ENCODE results near the gene SORBS2. TPM values are rescaled to one million over a fixed set of nuclear protein-coding genes. Genes with fewer than 3 reads are reported as not detected.

The SORBS2 gene
- total RNA-seq, 4 donors from 2014 or later = 17.4 to 40.8 (median 21.9) TPM

GRCh38 chr4:185847352-185848097 is 35.5 kb upstream of the SORBS2 start:
- no peak for DNase-seq (ENCODE audit: low spot score in 2 of 2)
- Histone ChIP-seq H3K4me1 (no peaks in the 10 kb centered on the region), H3K27ac (no peak overlapping the region), H3K4me3 (no peak overlapping the region), H3K27me3 (no peaks in the 10 kb centered on the region), H3K36me3 (no peaks in the 10 kb centered on the region), H3K9me3 (no peaks in the 10 kb centered on the region)
- TF ChIP-seq POLR2A (IDR thresholded peaks at IDR 0.05) = no peak
- no peak for TF ChIP-seq POLR2AphosphoS5 (IDR thresholded peaks at IDR 0.05)
- TF ChIP-seq EP300 (IDR thresholded peaks at IDR 0.05) = no peak
- TF ChIP-seq CTCF (IDR thresholded peaks at IDR 0.05) = no peak
- 55% methylated on average over 13 of the region's 13 CpGs for WGBS

GRCh38 chr4:185846505-185847150 is 34.6 kb upstream of the SORBS2 start:
- no peaks in the 10 kb centered on the region for H3K27me3 ChIP-seq
- 75% methylated on average over 5 of the region's 5 CpGs for WGBS
- no peaks in the 10 kb centered on the region for H3K4me1 ChIP-seq
- TF ChIP-seq CTCF (IDR thresholded peaks at IDR 0.05) (no peak), EP300 (IDR thresholded peaks at IDR 0.05) (no peak), POLR2AphosphoS5 (IDR thresholded peaks at IDR 0.05) (no peak)
- no peaks in the 10 kb centered on the region for H3K36me3 ChIP-seq
- no peak overlapping the region for H3K27ac ChIP-seq
- no peak for DNase-seq (ENCODE audit: low spot score in 2 of 2)
- no peak overlapping the region for H3K4me3 ChIP-seq
- H3K9me3 ChIP-seq = no peaks in the 10 kb centered on the region

DNA sequence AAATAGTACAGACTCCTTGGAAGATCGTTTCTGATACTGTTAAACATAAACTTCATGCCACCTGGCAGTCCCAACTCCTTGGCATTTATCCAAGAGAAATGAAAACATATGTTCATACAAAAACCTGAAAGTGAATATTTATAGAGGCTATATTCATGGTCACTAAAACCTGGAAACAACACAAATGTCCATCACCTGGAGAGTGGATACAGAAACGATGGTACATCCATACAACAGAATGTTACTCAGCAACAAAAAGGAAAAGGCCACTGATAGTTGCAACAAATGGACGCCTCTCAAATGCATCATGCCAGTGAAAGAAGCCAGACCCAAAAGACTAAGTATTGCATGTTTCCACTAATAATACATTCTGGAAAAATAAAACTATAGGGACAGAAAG is 34.0 kb upstream of the SORBS2 start:
- 72% methylated on average over 3 of the region's 3 CpGs for WGBS

DNA sequence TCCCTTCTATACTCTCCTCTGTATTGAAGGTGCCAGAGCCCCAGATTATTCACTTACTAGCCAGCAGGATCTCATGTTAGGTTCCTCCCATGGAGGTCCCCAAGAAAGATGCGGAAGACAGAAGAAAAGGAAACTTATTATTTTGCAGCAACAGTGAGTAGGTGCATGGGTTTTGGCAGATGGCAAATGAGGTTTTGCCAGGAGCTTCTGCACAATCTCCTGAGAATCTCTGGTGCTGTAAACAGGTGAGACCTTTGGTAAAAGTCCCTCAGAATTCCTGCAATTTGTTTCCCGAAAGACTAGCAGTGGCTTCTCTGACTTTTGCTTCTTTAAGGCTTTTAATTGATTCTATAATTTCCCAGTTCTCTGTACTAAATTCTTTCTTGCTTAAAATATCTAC is 29.5 kb upstream of the SORBS2 start:
- no peak for TF ChIP-seq CTCF (IDR thresholded peaks at IDR 0.05)
- no peak for TF ChIP-seq POLR2A (IDR thresholded peaks at IDR 0.05)
- no peak for TF ChIP-seq EP300 (IDR thresholded peaks at IDR 0.05)
- no peak for TF ChIP-seq POLR2AphosphoS5 (IDR thresholded peaks at IDR 0.05)
- Histone ChIP-seq H3K27me3 (no peaks in the 10 kb centered on the region), H3K36me3 (no peaks in the 10 kb centered on the region), H3K9me3 (no peaks in the 10 kb centered on the region), H3K4me3 (no peak overlapping the region), H3K27ac (no peak overlapping the region), H3K4me1 (peaks cover 17% of the 10 kb centered on the region)
- DNase-seq (ENCODE audit: low spot score in 2 of 2) = no peak
- 97% methylated on average over 2 of the region's 2 CpGs for WGBS

More for the DNA sequence above, 34.0 kb upstream of the SORBS2 start:
- no peak overlapping the region for H3K4me3 ChIP-seq
- H3K4me1 ChIP-seq = no peaks in the 10 kb centered on the region
- H3K27me3 ChIP-seq = no peaks in the 10 kb centered on the region
- no peak overlapping the region for H3K27ac ChIP-seq
- H3K9me3 ChIP-seq = no peaks in the 10 kb centered on the region
- no peaks in the 10 kb centered on the region for H3K36me3 ChIP-seq
- TF ChIP-seq POLR2AphosphoS5 (IDR thresholded peaks at IDR 0.05) (no peak), EP300 (IDR thresholded peaks at IDR 0.05) (no peak), POLR2A (IDR thresholded peaks at IDR 0.05) (no peak), CTCF (IDR thresholded peaks at IDR 0.05) (no peak)
- DNase-seq (ENCODE audit: low spot score in 2 of 2) = no peak

DNA sequence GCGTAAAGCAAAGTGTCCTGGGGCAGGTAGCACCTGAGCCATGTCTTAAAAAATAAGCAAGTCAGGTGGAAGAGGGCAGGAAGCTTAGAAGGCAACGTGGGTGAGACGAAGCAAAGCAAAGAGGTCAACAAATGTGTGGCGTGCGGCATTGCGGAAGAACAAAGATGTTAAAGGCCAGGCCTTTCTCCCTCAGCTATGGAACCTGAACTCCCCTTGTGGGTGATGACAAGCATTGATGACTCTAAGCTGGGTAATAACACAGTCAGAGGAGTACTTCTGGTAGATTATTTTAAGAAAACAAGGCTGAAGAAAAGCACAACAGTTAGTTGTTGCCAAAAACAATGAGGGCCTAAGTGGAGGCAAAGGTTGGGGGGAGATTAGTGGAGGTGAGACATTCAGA is 29.0 kb upstream of the SORBS2 start:
- H3K27ac ChIP-seq = no peak overlapping the region
- H3K9me3 ChIP-seq = no peaks in the 10 kb centered on the region
- TF ChIP-seq POLR2AphosphoS5 (IDR thresholded peaks at IDR 0.05) (no peak), CTCF (IDR thresholded peaks at IDR 0.05) (no peak), POLR2A (IDR thresholded peaks at IDR 0.05) (no peak), EP300 (IDR thresholded peaks at IDR 0.05) (no peak)
- DNase-seq (ENCODE audit: low spot score in 2 of 2) = no peak
- 91% methylated on average over 6 of the region's 6 CpGs for WGBS
- no peak overlapping the region for H3K4me3 ChIP-seq
- H3K27me3 ChIP-seq = no peaks in the 10 kb centered on the region
- H3K4me1 ChIP-seq = peaks cover 17% of the 10 kb centered on the region
- H3K36me3 ChIP-seq = no peaks in the 10 kb centered on the region

Measured in suprapubic skin (tissue), 4 donors.